CD4-positive, alpha-beta T cell treated with Interleukin-15 for 1 hour (primary cell): ENCODE results near the gene LIPM.

Experiments used
- DNase-seq: peaks from one replicate; pipeline ENCODE4 v3.0.0-alpha.2; 2020

LIPM gene, protein sequence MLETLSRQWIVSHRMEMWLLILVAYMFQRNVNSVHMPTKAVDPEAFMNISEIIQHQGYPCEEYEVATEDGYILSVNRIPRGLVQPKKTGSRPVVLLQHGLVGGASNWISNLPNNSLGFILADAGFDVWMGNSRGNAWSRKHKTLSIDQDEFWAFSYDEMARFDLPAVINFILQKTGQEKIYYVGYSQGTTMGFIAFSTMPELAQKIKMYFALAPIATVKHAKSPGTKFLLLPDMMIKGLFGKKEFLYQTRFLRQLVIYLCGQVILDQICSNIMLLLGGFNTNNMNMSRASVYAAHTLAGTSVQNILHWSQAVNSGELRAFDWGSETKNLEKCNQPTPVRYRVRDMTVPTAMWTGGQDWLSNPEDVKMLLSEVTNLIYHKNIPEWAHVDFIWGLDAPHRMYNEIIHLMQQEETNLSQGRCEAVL

DNA sequence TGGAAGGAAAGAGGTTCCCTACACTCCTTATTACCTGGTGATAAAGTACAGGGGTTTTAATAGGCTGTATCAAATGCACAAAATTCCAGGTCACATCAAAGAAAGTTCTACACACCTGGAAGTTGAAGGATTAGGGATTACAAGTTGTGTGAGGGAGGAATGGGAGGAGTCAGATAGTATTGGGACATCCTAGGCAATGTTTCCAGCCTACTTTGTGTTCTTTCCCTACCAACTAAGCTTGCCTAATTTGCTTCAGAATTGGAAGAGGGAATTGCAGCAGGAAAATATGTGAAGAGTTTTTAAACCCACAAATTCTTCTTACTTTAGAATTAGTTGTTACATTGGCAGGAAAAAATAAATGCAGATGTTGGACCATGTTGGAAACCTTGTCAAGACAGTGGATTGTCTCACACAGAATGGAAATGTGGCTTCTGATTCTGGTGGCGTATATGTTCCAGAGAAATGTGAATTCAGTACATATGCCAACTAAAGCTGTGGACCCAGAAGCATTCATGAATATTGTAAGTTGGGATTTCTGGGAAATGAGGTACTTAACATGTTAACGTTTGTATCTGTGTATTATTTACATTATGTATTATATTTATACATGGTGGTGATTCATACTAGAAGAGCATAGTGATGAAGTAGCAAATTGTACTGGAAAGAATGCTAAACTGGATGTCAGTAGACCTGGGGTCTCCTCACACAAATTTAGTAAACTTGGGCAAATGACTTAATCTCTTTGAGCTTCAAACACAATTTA, at the start of gene LIPM:
LIPM (plus strand) TSS at position 208 of the 763 bp plus-strand sequence; CDS start at position 375, 167 bp downstream.
- DNase-seq = no peak

DNA sequence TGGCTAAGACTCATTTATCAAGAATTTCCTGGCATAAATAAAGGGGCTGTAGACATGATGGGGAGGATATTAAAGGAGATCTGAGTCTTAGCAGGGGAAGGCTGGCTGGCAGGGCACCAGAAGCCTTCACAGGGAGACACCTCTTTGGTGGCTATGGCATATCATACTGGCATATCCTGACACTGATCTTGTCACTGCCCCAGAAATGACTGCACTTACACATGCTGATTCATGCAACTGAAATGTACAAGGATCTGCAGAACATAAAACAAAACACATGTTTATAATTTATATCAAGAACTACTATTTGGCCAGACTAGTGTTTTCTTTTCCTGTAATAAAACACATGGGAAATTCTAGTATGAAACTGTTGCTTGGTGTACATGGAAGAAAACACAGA, 48.2 kb upstream of the LIPM start:
- DNase-seq = no peak

DNA sequence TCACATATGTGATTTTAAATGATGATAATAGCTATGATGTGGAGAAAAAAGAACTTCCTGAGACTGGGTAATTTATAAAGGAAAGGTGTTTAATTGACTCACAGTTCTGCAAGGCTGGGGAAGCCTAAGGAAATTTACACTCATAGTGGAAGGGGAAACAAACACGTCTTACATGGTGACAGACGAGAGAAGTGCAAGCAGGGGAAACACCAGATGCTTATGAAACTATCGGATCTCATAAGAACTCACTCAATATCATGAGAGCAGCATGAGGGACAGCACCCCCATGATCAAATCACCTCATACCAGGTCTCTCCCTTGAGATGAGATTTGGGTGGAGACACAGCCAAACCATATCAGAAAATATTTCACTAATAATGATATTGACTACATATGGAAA, 46.8 kb upstream of the LIPM start:
- peak; percentile 18 for DNase-seq

DNA sequence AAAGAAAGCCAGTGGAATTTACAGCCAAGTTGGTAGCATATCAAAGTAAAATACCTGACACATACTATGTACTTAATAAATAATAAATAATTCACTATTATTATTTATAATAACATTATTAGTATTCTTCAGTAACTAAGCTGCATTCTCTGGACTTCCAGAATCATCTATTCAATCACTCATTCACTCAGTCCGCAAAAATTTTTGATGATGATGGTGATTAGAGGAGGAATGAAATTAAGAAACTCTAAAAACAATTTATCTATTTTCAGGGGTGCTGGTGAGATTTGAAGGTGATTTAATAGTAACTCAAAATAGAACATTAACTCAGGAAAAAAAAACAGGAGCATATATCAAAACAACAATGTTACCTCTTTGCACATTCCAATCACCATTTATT, 45.9 kb upstream of the LIPM start:
- no peak for DNase-seq

DNA sequence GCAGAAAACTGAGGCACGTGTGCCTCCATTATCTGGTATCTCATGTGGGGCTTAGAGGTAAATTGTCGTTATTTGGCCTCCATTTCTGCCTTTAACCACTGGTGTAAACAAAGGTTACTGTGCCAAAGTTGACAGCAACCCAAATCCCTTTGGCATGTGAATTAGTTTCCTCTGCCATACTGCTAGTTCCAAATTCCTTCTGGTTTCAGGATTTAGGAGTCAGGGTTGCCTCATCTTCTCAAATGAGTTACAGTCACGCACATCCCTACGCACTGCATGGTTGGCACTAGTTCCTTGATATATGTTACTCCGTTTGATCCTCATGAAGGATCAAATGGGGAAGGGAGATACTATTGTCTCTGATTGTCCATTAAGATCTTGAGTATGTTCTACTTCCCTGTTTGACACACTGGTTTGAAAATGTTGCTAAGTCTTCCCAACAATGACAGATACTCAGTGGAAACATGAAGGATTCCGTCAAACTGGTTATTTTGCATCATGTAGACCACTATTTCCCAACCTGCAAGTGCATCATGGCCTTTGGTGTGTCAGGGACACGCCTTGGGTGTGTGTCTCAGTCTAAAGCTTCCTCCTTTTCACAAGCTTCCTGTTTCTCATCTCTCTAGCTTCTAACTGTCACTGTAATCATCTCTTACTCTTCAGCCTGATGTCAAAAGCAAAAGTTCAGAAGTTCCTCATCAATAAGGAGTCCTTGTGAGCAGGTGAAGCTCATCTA, 43.0 kb upstream of the LIPM start, which contains the start of gene LIPN:
LIPN (plus strand) TSS at position 655 of the 736 bp plus-strand sequence. CDS start 1,386 bp downstream, outside the sequence.
- DNase-seq = peak; percentile 73

DNA sequence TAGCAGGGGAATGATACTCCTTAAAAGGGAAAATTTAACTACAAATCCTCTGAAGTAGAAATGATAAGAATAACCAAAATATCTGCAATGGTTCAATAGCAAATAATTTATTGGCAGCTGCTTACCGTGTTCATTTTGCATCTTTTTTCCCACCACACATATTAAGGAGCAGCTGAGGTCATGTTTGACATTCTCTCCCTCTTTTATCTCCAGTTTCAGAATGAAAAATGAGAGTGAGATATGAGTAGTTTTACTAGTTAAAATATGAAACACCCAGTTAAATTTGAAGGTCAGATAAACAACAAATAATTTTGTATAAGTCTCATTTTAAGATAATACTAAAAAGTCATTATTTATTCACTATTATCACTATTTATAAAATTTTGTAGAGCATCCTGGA, 39.6 kb upstream of the LIPM start:
- DNase-seq = no peak

DNA sequence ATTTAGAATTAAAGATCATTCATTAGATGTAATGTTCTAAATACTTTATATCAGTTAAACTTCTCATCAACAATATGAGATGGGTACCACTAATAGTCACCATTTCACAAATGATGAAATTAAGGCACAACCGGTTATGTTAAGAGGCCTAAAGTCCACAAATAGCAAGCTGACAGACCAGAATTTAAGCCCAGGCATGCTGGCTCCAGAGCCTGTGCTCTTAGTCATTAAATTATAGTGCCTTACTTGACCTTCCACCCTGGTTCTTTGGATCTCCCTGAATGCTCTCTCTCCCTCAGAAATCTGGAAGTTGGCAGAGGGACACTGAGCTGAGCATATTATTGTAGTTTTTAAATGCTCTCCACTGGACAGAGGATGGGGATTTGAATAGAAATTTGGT, 39.1 kb upstream of the LIPM start:
- DNase-seq = no peak

DNA sequence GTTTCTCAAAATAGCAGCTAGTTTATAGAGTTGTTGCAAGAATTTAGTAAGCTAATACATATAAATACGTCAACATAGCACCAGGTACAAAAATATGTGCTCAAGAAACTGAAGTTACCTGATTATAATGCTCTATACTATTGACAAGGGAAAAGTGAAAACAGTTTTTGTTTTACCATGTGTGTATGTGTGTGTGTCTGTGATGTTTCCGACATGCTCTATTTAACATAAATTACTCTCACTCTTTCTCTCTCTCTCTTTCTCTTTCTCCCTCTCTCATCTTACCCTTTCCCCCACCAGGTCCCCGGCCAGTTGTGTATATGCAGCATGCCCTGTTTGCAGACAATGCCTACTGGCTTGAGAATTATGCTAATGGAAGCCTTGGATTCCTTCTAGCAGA, 38.4 kb upstream of the LIPM start:
- no peak for DNase-seq

DNA sequence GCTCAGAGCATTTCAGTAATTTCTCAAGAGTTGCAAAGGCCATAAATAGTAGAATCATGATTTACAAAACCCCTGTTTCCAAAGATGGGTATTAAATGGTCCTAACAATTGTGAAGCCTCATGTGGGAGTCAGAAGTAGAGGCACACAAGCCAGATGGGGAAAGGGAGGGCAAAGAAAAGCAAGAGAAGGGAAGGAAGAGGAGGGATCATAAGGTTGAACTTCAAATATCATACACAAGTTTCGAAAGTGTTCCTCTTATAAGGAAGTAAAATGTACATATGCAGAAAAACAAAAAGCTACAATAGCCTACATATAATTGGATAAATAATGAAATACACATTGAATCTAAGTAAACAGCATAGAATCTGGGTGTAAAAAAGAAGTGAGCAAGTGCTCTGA, 36.7 kb upstream of the LIPM start:
- no peak for DNase-seq

DNA sequence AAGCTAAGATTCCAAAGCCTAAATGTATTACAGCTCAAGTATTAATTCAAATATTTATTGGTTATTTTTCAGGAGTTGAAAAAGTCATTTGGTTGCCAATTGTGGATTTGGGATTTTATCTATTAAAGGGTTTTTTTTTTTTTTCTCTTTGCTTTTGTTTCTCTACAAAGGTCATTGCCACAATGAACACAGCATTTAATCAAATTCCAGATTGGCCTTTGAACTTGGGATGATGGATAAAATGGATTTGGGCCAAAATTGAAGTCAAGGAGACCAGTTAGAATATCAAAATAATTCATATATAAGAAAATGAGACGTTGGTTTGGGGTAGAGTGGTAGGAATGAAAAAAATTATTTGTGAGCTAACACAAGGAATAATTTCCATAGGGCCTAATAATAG, 33.1 kb upstream of the LIPM start:
- no peak for DNase-seq

DNA sequence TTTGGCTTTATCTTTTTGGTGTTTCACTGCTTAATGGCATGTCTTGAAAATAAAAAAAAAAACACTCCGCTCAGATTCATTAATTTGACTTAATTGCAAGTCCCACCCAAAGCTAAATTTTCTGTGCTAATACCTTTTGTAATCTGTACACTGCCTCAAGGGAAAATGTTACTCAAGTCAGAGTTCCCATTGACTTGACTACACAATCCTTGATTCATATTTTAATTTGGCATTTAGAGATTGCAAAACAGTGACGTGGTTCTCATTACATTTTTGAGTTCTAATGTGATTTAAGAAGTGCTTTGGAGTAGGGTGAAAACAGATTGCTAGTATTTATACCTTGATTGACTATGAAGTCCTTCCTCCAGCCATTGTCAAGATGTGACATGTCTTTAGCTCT, 21.3 kb upstream of the LIPM start:
- no peak for DNase-seq

DNA sequence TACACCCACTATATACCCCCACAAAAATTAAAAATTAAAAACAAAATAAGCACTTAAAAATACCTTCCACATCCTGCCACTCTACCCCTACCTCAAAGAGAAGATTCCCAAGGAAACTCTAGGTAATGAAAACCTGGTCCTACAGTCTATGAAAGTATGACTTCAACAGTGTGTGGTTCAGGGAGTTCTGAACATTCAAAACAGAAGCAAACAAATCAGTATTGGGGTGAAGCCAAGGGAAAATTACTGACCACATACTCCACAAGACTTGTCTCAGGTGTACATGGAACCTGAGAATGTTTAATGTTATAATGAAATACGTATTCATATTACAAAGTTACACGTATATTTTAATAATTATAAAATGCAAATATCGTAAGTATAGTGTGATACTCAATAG, 20.3 kb upstream of the LIPM start:
- DNase-seq = no peak

DNA sequence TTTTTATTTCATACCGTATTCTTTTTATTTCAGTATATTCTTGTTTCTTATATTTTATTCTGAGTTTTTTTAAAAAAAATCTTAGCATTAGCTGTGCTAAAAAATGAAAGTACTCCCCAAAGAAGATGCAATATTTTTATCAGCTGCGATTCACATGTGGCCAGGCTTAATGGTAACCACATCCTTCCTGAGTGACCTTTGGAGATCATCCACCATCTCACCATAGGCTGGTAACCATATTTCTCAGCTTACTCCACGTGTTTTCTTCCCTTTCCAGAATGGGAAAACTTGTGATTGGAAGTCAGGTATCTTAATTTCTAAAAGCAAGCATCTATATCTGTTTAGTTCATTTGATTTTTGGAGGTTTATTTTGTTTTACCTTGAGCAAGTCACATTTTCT, 18.8 kb upstream of the LIPM start:
- no peak for DNase-seq

DNA sequence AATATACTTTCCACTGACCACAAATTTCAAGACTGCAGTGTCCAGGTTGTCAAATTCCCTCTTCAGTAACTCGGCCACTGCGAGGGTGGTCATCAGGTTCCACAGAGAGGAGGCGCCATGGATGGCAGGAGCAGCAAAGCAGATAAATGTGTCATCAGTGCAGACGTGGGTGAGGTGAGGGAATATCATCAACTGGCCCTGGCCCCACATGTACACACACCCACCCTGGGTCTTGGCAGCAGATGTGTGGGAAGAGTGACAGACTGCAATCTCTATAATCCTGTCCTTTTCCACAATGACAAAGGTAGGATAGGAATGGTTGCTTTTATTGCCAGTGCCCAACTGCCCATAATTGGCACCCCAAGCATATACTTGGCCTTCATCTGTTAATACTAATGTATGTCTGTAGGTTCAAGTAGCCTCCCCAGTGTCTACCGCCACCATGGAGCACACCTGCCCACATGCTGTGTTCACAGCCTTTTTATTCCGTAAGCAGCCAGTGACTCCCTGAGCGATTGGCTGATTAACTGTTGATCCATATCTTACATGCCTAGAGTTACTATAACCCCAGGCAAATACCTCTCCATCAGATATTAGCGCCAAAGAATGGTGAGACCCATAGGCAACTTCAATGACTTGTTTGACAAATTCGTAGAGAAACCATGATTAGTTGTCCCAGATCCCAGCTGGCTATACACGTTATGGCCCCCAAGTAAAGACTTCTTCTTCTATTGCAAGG, 16.3 kb upstream of the LIPM start:
- no peak for DNase-seq

DNA sequence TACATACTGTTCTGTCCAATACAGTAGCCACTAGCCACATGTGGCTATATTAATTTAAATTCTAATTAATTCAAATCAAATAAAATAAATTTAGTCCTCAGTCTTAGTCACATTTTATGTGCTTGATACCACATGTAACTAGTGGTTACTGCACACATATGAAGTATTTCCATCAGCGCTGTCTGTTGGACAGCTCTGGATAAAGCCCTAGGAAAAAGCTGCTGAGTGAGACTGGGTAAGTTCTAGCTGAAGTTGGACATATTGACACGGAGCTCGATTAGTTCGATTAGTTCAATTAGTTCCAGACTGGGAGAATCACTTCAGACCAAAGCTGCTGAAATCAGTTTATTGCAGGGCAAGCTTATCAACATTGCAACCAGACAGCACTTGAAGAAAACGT, 15.1 kb upstream of the LIPM start:
- DNase-seq = no peak

DNA sequence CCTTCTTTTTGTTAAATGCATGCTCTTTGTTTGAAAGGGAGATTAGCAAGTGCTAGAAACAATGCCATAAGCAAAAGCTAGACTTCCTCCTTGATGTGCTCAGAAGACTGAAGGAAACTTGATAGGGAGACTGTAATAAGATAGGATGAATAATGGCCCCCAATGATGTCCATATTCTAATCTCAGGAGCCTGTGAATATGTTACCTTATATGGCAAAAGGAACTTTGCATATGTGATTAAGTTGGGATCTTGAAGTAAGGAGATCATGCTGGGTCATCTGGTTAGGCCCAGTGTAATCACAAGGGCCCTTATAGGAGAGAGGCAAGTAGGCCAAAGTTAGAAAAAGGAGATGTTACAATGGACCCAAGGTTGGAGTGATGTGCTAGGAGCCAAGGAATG, 13.6 kb upstream of the LIPM start:
- DNase-seq = no peak

DNA sequence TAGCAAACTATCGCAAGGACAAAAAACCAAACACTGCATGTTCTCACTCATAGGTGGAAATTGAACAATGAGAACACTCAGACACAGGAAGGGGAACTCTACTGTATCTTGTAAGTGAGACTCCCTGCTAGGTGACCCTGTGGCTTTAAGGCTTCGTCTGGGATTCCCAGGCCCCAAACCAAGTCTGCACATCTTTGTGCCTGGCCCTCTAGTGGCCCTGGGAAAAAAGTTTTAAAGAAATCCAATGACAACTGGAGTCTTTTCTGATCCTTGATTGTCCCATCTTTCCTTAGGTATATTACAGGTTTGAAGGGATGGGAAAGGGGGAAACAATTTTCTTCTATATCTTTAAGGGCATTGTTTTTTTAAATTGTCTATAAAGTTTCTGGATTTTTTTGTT, 10.6 kb upstream of the LIPM start:
- peak; percentile 33 for DNase-seq

DNA sequence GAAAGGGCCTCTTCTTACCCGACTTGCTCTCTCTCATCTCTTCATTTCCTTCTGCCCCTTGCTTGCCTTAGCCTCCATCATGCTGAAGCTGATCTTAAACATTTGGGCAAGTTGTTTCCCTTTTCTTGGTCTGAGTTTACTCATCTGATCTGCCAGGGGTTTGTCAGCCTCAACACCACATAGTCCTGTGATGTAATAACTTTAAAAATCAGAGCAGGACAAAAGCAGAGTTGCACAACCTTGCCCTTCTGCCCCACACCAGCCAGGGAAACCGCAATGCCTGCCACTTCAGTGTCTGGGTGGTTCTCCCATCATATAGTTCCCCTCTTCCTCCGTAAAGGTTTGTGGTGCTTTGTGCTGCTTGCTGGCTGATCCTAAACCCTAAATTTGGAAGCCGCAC, 9.9 kb upstream of the LIPM start:
- DNase-seq = peak; percentile 71

DNA sequence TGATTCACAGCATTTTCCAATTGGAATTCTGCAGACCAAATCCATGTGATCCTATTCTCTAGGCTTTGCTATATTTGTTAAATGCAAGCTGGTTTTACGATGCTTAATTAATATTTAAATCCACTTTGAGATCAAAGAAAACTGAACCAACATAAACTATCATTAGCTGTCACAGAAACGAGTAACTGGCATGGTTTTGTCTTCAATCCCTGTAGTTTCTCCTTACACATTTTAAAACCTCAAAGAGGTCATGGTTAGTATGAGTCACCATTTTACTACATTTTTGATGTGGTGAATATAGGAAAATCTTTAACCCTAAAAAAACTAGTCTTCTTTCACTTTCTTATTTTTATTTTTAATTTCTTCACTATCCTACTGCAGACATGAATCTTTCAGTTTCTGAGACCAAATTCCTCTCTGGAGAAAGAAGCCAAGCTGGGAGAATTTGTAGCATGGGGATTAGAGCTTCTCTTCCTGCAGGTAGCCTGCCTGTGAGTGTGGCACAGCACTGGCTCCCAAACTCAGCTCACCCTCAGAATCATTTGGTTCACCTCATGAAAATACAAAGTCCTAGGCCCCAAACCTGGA, 8.7 kb upstream of the LIPM start:
- no peak for DNase-seq

DNA sequence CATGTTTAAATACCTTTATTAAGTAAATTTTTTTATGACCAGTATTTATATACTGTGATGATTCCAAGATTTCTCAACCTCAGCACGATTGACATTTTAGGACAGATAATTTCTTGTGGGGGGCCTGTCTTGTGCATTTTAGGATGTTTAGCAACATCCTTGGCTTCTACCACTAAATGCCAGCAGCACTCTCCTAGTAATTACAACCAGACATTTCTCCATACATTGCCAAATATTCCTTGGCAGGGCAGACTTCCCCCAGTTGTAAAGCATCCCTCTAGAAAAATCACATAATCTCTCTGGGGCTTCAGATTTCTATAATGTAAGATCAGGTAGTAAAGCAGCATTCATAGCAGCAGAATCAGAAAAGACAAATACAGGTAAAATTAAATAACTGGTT, 7.8 kb upstream of the LIPM start:
- DNase-seq = no peak

DNA sequence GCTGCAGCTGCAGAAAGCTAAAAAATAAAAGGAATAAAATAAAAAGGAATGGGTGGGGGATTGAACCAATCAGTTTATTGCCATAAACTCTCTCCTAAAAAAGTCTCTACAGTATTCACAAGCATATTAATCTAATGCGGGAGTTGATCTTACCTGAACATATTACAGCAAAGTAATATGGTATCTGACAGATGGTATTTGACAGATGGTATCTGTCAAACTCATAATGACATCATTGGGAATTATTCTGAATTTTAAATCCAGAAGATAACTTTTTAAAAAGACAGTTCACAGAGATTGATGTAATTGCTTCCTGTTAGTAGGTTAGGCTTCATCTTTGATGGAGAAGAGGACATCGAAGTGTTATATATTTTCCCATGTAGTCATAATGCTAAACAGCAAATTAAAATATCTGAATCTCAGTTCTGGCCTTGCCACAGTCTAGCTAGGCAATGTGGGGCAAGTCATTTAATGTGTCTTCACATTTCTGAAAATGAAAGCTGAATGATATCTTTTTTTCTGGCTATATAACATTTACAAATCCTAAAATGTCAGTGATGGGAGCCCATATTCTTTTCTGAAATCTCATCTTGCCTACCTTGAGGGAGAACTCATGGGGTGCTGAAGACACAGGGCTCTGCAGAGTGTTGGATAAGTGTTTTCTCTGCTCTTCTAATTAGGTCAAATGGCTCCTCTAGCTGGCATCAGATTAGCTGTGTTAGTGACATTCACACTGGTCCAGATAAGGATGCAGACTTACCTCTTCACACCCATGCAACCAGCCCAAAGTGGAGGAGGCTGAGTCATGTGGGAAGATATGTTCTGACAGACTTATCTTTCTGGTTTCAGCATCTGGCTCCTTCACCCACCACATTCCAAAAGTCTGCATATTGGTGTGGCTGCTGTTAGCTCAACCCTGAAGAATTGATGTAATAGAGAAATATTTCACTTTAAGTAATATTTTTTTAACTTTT, 2.1 kb upstream of the LIPM start:
- no peak for DNase-seq
